Medulla oblongata (tissue), 1 donor: ENCODE data around the gene ENTREP1.

Source experiments
- DNase-seq: peaks from one replicate; pipeline ENCODE4 v3.0.0-alpha.2; 2015; ENCODE audit errors: extremely low spot score

ENTREP1 gene

DNA sequence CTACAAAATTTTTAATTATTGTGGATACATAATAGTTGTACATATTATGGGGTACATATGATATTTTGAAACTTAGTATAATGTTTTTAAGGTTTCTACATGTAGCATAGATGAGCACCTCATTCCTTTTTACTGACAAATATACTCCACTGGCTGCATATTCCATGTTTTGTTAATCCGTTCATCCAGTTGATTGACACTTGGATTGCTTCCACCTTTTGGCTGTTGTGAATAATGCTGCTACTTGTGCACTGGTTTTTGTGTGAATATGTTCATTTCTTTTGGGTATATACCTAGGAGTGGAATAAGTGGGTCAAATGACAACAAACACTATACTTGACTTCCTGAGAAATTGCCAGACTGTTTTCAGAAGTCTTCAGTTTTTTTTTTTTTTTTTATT lies 2.8 kb upstream of the ENTREP1 start:
- no peak for DNase-seq

DNA sequence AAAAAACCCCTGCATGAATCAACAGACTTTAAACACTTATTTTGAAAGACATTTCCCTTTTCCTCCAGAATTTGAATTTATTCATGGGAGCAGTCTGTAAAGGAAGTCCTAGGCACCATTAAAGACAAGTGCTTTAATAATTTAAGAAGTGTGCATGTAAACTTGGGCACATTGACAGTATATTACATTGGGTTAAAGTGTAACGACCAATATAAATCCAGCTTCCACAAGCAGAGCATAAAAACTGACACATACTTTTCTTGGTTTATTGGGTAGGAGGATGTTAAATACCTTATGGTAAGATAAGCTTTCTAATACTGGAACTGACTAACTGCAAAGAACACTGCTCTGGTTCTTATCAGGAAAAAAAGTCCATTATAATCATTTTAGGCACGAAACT lies 1.2 kb upstream of the ENTREP1 start:
- no peak for DNase-seq

DNA sequence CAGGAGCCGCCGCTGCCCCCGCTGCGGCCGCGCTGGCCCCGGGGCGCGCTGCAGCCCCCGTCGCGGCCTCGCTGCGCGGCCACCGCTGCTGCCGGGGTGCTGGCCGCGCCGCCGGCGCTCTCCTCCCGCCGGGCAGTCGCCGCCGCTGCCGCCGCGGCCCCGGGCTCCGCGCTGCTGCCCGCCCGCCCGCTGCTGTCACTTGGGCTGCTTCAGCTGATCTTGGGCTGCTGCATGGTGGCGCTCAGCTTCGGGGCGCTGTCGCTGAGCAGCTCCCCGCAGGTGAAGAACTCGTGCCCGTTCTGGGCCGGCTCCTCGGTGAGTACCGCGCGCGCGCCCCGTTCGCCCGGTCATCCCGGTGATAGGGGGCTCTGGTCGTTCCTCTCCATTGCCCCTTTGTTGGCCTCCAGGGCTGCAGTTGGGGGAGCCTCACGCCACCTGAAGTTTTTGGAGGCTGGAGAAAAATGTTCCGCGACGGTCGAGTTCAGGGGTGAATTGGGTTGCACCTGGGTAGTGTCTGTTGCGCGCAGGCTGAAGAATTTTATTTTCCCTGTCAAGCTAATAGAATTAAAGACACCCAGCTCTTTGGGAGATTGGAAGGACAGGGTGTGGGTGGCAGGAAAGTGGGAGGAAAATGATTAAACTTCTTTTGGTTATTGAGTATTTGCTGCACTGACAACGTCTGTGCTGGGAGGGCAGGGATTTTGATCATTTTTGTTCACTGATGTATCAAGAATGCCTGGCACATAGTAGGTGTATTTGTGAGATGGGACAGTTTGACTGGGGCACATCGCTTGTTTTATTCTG lies 596 bp downstream of the ENTREP1 start:
- no peak for DNase-seq

DNA sequence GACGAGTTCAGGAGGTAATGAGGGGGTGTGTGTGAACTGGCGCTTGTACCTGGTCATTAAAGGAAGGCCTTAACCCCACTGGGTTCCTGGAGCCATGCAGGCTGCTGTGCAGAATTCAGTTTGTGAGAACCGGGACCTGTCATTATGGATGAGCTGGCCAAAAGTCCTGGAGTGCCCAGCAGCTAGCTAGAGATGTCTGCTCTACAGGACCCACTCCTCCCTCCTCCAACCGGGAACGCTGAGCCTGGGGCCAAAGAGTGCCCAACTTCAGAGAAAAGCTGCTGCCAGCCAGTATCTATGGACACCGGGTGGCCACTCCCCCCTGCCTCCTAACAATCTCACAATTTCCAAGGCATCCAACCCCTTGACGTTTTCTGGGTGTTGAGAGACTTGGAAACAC lies 1.2 kb downstream of the ENTREP1 start:
- DNase-seq: peak; percentile 75

DNA sequence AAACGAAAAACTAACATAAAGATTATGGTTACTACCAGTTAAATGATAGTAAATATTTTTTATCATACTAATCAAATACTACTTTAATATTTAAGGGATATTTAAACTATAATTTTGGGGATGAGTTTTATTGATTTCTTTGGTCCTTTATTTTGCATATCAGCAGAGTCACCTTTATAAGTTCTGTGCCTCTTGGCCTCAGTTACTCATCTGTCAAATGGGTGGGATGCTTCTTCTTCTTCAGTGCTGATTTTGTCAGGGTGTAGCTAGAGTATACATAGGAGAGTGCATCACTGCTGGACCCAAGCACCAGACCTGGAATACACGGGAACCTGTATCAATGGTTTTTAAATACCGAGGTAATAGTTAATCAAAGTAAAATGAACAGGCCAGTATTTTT lies 5.6 kb downstream of the ENTREP1 start:
- DNase-seq: no peak

DNA sequence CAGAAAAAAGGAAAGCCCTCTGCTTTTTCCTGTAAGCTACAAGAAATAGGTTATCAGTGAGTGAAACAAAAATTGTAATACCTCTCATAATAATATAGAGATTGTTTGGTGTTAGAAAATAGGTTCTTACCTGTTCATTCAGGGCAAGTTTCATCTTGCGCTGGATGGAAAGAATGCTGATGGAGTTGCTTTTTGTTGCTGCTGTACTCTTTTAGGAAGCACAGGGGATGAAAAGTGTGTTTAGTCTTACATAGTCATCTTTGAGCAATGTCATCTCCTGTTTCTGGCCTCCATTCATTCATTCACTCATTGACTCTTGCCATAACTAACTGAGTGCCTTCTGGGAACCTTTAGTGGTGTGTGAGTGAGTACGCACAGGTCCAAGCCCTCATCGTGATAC lies 6.4 kb downstream of the ENTREP1 start:
- DNase-seq: no peak

DNA sequence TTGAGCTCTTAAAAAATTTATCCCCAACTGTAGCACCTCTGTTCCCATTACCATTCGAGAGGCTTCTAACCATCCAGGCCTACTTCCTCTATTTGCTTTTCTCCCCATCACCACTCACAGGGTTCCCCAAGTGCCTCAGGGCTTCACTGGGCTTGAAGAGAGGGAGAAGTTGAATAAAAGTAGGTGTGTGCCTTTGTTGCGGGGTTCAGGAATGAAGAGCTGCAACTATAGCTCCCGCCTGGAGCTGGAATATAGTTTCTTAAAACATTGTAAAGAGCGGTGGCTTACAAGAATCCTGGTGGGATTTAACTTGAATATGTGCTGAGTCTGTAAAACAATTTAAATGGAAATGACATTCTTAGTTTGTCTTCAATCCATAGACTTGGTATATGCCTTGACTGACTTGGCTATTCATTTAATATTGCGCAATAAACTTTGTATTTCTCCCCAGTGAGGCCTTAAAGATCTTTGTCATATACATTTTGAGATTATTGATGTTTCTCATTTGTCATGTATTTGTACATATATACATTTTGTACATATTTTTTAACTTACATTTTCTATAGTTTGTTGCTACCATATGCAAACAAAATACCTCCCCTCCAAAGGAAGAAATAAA lies 7.2 kb downstream of the ENTREP1 start:
- no peak for DNase-seq

DNA sequence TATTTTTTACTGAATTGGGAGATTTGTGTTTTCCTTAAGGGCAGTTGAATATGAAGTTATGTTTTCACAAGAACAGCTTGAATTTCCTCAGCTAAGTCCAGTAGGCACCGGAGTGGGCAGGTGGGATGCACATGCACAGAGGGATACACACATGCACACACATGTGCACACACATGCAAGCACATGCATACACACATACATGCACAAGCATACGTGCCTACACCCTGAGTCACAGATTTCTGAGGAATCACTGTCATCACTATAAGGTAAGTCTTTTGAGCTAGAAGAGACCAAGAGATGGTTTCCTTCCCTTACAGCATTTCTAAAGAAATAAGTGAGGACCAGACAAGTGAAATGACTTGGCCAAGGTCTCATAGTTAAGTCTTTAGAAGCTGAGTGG lies 8.7 kb downstream of the ENTREP1 start:
- no peak for DNase-seq

DNA sequence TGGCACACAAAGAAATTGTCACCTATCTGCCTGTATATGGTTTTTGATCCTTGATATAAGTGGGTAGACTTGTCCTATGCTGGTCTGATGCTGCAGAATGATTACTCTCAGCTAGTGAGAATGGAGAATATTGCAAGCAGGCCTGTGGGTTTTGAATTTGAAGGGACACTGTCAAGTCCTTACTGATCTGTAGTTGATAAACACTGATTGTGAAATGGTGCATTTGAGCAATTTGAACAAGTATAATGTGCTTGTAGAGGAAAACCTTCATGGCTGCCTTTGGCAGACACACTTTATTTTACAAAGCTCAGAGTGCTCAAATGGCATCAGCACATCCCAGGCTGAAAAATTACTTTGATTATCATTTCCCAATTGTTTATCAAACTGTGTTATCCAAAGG lies 9.3 kb downstream of the ENTREP1 start:
- DNase-seq: no peak

DNA sequence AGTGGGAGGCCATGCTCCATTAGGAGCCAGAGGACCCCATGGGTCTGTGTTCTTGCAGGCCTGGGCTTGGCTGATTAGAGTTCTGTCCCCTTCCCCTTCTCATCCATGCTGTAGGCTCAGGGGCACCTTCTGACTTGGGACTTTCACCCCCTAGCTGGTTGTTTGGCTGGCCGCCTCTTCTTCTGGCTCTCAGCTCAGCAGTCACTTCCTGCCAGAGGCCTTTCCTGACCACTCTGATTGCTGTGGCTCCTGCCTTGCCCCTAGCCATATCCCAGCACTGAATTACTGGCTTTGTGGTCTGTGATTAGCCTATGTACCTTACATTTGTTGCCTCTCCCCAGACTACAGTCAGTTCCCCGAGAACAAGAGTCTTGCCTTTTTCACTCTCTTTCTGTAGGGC lies 14.6 kb downstream of the ENTREP1 start:
- no peak for DNase-seq

DNA sequence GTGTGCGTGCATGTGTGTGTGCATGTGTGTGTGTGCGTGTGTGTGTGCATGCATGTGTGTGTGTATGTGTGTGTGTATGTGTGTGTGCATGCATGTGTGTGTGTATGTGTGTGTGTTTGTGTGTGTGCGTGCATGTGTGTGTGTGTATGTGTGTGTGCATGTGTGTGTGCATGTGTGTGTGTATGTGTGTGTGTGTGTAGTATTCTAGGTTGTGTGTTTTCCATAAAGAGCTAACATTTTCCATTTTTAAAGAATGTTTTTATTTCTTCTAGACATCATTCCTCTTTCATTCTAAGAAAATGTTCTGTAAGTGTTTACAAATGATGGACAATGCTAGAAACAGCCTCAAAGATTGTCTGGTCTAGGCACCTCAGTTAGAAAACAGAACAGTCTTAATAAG lies 15.6 kb downstream of the ENTREP1 start:
- DNase-seq: no peak

DNA sequence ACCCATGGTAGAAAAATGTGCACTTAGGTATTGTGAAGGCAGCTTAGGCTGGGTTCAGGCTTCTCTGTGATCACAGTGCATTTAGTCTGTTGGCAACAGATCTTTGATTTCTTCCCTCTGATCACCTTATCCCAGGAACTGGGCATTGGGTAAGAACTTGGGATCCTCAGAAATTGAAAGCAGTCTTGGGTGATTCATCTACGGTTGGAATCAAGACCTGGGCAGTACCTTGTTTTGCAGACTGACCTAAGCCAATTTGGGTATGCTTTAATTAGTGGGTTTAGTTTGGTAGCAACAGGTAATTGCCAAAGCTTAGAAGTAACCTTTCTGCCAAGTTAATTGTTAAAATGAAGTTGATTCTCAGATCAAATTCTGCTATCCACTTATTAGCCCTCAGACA lies 17.8 kb downstream of the ENTREP1 start:
- DNase-seq: no peak

DNA sequence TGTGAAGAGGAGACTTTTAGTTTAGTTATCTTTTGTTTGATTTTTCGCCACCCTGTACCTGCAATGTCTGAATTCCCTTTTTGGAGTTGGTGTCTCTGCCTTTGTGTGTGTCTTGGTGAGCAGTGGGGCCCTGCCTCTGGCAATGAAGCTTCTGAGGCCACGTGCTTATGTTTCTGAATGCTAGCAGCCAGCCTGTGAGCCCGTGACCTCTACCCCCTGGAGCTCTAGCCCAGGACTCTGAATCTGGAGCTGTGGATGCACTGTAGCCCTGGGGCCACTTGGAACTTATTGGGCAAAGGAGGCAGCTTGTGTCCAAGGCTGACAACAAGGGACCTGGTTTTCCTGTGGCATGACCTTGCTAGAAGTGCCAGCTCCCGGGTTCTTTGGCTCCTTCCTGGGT lies 19.4 kb downstream of the ENTREP1 start:
- no peak for DNase-seq

DNA sequence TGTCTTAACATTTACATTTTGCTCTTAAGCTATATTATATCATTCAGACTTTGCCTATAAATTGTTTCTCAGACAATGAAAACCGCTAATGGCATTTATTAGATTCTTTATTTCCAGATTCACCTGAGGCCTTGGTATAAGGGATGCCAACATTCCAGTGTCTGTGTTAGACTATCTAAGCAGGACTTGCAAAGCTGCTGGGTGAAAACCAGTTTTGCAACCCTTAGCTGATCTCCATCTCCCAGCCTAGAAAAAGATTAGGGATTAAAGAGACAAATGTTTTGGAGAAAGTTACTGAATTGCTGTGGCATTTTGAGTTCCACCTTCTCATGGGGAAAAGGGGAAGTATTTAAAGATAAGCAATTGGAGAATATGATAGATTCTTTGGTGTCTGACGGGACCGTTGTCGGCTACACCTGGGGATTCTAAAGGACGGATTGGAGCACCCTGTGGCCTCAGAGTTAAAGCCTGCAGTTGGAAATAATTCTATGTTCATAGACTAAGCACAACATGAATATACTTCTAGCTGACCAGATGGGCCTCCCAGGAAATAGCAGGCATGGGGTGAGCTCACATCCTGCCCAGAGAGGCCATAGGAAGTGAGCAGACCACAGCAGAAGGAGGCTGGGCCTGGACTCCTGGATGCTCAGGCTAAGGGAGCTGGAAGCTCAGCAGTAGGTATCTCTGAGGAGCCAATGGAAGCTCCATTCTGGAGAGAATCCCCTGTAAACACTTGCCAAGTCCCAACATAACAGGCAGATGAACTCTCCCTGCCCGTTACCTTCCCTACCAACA lies 21.8 kb downstream of the ENTREP1 start:
- DNase-seq: no peak

DNA sequence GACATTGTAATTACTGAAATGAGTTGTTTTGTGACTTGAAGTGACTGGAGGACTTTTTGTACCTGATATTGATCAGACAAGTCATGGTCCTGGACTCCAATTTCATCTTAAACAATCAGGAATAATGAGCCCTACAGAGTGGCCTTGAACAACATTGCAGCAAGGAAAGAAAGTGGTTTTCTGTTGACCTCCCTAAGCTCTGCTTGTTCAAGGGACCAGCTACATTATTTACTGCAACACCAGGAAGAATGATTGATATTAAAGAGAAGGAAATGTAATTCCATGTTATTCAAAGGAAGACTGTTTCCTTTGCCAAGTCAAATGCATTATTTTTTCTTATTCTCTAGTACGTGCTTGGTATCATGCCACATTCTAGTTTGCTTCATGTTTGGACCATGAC lies 22.6 kb downstream of the ENTREP1 start:
- no peak for DNase-seq

DNA sequence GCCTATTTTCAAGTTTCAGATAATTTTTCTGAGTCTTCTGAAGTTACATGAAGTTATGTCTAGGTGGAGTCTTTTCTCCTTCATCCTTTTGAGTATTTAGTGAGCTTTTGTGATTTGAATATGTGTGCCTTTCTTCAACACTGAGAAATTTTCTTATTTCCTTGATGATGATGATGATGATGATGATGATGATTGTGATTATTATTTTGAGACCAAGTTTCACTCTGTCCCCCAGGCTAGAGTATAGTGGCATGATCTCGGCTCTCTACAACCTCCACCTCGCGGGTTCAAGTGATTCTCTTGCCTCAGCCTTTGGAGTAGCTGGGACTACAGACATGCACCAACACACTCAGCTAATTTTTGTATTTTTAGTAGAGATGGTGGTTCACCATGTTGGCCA lies 26.2 kb downstream of the ENTREP1 start:
- no peak for DNase-seq

DNA sequence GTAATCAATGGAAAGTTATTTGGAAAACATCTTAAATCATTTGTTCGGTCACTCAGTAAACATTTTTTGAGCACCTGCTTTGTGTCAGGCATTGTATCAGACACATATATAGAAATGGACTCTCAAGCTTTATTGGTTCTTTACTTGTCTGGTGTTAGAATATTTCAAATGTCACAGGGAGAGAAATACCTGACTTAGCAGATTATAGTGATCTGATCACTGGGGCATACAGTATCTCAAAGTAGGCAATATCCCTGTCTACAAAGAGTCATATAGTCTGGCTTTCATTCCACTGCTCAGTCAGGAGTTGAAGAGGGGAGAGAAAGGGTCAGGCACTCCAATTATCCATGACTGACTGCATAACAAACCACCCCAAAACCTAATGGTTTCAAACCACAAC lies 30.2 kb downstream of the ENTREP1 start:
- DNase-seq: no peak

DNA sequence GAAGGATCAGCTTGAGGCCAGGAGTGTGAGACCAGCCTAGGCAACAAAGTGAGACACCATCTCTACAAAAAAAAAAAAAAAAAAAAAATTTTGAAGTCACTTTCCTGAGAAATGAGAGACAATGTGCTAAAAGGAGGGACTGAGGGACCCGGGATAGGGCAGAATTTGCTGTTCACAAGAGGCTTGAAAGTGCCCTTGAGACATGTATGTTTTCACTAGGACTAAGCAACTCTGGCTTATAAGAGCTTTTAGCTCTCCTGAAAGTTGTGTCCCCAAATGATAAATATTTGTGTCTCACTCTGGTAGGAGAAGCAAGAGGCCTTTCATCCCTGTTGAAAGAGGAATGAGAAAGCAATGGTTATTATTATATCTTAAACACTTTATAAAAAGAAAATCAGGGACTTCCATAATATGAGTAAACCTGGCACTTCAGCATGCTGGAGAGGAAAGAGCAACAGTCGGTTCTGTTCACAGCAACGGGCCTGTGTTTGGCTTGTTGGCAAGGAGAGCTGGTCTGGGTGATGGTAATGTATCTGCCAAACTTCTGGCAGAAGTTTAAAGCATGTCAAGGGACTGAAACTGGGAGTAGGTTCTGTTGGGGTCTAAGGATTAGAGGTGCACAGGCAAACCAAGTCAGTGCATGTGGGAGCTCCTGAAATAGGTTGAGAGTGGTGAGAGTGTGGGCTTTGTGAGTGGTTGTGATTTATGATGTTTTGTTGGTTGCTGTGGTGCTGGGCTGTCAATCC lies 32.2 kb downstream of the ENTREP1 start:
- peak; percentile 31 for DNase-seq

DNA sequence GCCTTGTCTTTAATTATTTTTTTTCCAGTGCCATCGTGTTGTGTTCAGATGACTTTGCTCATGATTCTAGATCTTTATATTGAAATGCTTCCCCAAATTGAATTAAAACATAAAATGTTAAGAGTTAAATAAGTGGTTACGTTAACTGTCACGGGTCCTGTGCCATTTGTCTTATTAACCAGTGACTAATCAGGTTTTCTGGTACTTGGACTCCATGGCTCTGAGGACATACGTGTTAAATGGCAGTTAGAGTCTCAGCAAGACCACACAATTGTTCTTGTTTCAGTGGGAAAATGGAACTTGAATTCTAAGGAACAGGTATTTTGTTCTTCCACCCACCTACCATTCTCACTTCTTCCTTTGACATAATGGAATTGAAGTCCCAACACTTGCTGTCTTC lies 32.8 kb downstream of the ENTREP1 start:
- no peak for DNase-seq

DNA sequence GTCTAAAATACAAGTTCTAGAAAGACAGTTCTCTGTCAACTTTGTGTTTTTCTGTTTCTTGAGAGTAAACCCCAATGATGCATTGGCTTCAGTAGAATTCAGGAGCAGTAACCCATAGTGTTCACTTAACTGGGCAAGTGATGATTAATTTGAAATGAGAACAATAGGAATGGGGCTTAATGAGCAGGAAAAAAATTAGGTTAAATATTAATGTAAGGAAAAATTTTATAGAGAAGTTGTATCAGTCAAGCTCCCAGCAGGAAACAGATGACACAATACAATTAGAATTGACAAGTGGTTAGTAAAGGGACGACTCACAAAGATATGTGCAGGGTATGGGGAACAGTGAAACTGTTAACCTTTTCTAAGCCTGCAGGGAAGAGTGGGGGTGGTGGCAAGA lies 38.2 kb downstream of the ENTREP1 start:
- no peak for DNase-seq

DNA sequence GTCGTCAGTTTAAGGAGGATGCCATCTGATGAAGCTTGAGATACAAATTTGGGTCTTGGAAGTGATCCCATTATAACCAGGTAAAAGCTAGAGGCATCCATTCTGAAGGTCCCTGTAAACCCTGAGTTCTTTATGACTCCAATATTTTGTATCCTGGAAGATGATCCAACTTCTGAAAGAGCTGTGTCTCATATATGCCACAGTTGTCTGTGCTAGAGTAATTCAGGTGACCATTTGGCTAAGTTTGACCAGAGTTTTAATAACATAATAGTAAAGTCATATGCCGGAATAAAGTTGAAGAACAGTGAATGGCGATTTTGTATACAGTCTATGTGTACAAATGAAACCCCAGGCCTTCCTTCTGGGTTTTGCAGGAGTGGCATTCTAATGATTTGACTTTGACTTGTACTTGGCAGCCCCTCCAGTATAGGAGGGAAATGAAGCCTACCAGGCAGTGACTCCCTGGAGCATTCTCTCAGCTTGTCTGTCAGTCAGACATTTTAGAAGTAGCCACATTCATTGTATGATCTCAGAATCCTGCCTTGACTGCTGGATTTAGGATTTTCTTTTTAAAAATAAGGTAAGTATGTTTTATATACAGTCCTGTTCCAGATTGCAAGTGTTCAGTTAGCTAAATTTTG lies 39.6 kb downstream of the ENTREP1 start:
- no peak for DNase-seq

DNA sequence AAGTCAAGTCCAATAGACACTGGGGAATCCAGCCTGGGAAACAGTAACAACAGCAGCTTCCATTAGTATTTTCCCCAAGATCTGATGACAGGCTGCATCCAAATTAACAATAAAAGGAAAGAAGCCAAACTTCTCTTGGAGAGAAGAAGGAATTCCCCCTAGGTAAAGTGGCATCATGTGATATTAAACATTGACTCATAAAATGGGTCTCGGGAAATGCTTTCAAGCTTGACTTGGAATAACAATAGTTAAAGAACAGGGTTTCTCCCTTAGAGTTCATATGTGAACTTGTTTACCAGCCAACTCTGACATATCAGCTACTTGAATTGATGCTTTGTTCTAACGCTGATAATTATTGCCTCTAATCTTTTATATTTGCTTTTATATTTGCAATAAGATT lies 45.4 kb downstream of the ENTREP1 start:
- DNase-seq: no peak
